ENCODE results near the gene EFNB2. TPM values are rescaled to one million over a fixed set of nuclear protein-coding genes. Genes with fewer than 3 reads are reported as not detected.

The EFNB2 gene
- total RNA-seq, 2 experiments from 2014 or later = 0.05 to 0.14 TPM

- intact Hi-C loops (cut with DNase I, micrococcal nuclease) = no loop called here
- ChIA-PET POLR2A (no interaction called here), CTCF (no interaction called here)
- Mint-ChIP-seq H3K4me3 (no peak overlapping the region), H3K27ac (no peak overlapping the region), H3K36me3 (ENCODE audit: low read depth) (no peaks in the 10 kb centered on the region), H3K9me3 (ENCODE audit: low read depth) (no peaks in the 10 kb centered on the region), H3K27me3 (peaks cover 5% of the 10 kb centered on the region), H3K4me1 (no peaks in the 10 kb centered on the region)
- ATAC-seq = no peak
- DNase-seq = no peak
Measured at GRCh38 chr13:106472621-106473020, 62.8 kb downstream of the EFNB2 start.

GRCh38 chr13:106471957-106472543 is 63.4 kb downstream of the EFNB2 start:
- H3K27ac Mint-ChIP-seq = no peak overlapping the region
- H3K4me3 Mint-ChIP-seq = no peak overlapping the region
- peaks cover 3% of the 10 kb centered on the region for H3K27me3 Mint-ChIP-seq
- H3K36me3 Mint-ChIP-seq (ENCODE audit: low read depth) = no peaks in the 10 kb centered on the region
- intact Hi-C loops (cut with DNase I, micrococcal nuclease) = no loop called here
- POLR2A ChIA-PET = no interaction called here
- H3K4me1 Mint-ChIP-seq = no peaks in the 10 kb centered on the region
- ATAC-seq (no peak), DNase-seq (no peak)
- CTCF ChIA-PET = no interaction called here
- H3K9me3 Mint-ChIP-seq (ENCODE audit: low read depth) = no peaks in the 10 kb centered on the region

GRCh38 chr13:106470576-106470975 is 64.9 kb downstream of the EFNB2 start:
- H3K9me3 Mint-ChIP-seq (ENCODE audit: low read depth) = no peaks in the 10 kb centered on the region
- H3K36me3 Mint-ChIP-seq (ENCODE audit: low read depth) = no peaks in the 10 kb centered on the region
- ChIA-PET POLR2A (no interaction called here), CTCF (no interaction called here)
- no peak overlapping the region for H3K27ac Mint-ChIP-seq
- no peak for DNase-seq
- H3K4me1 Mint-ChIP-seq = no peaks in the 10 kb centered on the region
- H3K4me3 Mint-ChIP-seq = no peak overlapping the region
- no peaks in the 10 kb centered on the region for H3K27me3 Mint-ChIP-seq
- ATAC-seq = no peak
- intact Hi-C loops (cut with DNase I, micrococcal nuclease) = no loop called here

GRCh38 chr13:106468744-106469590 is 66.5 kb downstream of the EFNB2 start:
- intact Hi-C loops (cut with DNase I, micrococcal nuclease) = no loop called here
- ChIA-PET POLR2A (interaction anchor here (0.6 kb wide), 1 partner anchor 82 kb away, joined by 3 read pairs; no protein-coding TSS in a partner anchor), CTCF (no interaction called here)
- Mint-ChIP-seq H3K27ac (no peak overlapping the region), H3K4me1 (no peaks in the 10 kb centered on the region), H3K27me3 (peaks cover 2% of the 10 kb centered on the region), H3K9me3 (ENCODE audit: low read depth) (no peaks in the 10 kb centered on the region), H3K36me3 (ENCODE audit: low read depth) (no peaks in the 10 kb centered on the region), H3K4me3 (no peak overlapping the region)
- ATAC-seq = no peak
- DNase-seq = no peak

- CTCF ChIA-PET = no interaction called here
- intact Hi-C loops (cut with DNase I, micrococcal nuclease) = no loop called here
- no peak overlapping the region for H3K4me3 Mint-ChIP-seq
- no peaks in the 10 kb centered on the region for H3K9me3 Mint-ChIP-seq (ENCODE audit: low read depth)
- DNase-seq (no peak), ATAC-seq (no peak)
- no peaks in the 10 kb centered on the region for H3K36me3 Mint-ChIP-seq (ENCODE audit: low read depth)
- peaks cover 2% of the 10 kb centered on the region for H3K27me3 Mint-ChIP-seq
- H3K4me1 Mint-ChIP-seq = no peaks in the 10 kb centered on the region
- POLR2A ChIA-PET = no interaction called here
- no peak overlapping the region for H3K27ac Mint-ChIP-seq
Measured at GRCh38 chr13:106468207-106468606, 67.3 kb downstream of the EFNB2 start.

GRCh38 chr13:106467427-106468122 is 67.9 kb downstream of the EFNB2 start:
- no peaks in the 10 kb centered on the region for H3K9me3 Mint-ChIP-seq (ENCODE audit: low read depth)
- no peaks in the 10 kb centered on the region for H3K4me1 Mint-ChIP-seq
- CTCF ChIA-PET = interaction anchor here (0.7 kb wide), 1 partner anchor 369 kb away, joined by 3 read pairs; no protein-coding TSS in a partner anchor
- no peak overlapping the region for H3K27ac Mint-ChIP-seq
- intact Hi-C loops (cut with DNase I, micrococcal nuclease) = no loop called here
- H3K36me3 Mint-ChIP-seq (ENCODE audit: low read depth) = no peaks in the 10 kb centered on the region
- ATAC-seq (no peak), DNase-seq (no peak)
- POLR2A ChIA-PET = no interaction called here
- no peak overlapping the region for H3K4me3 Mint-ChIP-seq
- peaks cover 2% of the 10 kb centered on the region for H3K27me3 Mint-ChIP-seq

GRCh38 chr13:106466691-106467426 is 68.6 kb downstream of the EFNB2 start:
- DNase-seq (no peak), ATAC-seq (no peak)
- POLR2A ChIA-PET = no interaction called here
- intact Hi-C loops (cut with DNase I, micrococcal nuclease) = no loop called here
- Mint-ChIP-seq H3K27me3 (peaks cover 2% of the 10 kb centered on the region), H3K27ac (no peak overlapping the region), H3K9me3 (ENCODE audit: low read depth) (no peaks in the 10 kb centered on the region), H3K36me3 (ENCODE audit: low read depth) (no peaks in the 10 kb centered on the region), H3K4me1 (no peaks in the 10 kb centered on the region), H3K4me3 (no peak overlapping the region)
- CTCF ChIA-PET = interaction anchor here (0.7 kb wide), 1 partner anchor 369 kb away, joined by 3 read pairs; no protein-coding TSS in a partner anchor

- intact Hi-C loops (cut with DNase I, micrococcal nuclease) = no loop called here
- Mint-ChIP-seq H3K9me3 (ENCODE audit: low read depth) (no peaks in the 10 kb centered on the region), H3K27ac (no peak overlapping the region), H3K36me3 (ENCODE audit: low read depth) (no peaks in the 10 kb centered on the region), H3K27me3 (peaks cover 5% of the 10 kb centered on the region), H3K4me1 (no peaks in the 10 kb centered on the region), H3K4me3 (no peak overlapping the region)
- no peak for ATAC-seq
- POLR2A ChIA-PET = no interaction called here
- no peak for DNase-seq
- CTCF ChIA-PET = no interaction called here
Measured at GRCh38 chr13:106464076-106464475, 71.4 kb downstream of the EFNB2 start.

GRCh38 chr13:106462710-106463109 is 72.8 kb downstream of the EFNB2 start:
- no peaks in the 10 kb centered on the region for H3K9me3 Mint-ChIP-seq (ENCODE audit: low read depth)
- DNase-seq = no peak
- ChIA-PET CTCF (interaction anchor here (0.6 to 0.7 kb wide), 2 partner anchors 275 to 888 kb away, joined by 3 read pairs; no protein-coding TSS in a partner anchor), POLR2A (no interaction called here)
- H3K4me3 Mint-ChIP-seq = no peak overlapping the region
- no peak overlapping the region for H3K27ac Mint-ChIP-seq
- no peak for ATAC-seq
- H3K4me1 Mint-ChIP-seq = no peaks in the 10 kb centered on the region
- no peaks in the 10 kb centered on the region for H3K36me3 Mint-ChIP-seq (ENCODE audit: low read depth)
- intact Hi-C loops (cut with DNase I, micrococcal nuclease) = no loop called here
- H3K27me3 Mint-ChIP-seq = peaks cover 10% of the 10 kb centered on the region

GRCh38 chr13:106455777-106456176 is 79.7 kb downstream of the EFNB2 start:
- ChIA-PET POLR2A (no interaction called here), CTCF (interaction anchor here (0.6 to 1.2 kb wide), 2 partner anchors 82 to 1436 kb away, joined by 3 read pairs; no protein-coding TSS in a partner anchor)
- H3K36me3 Mint-ChIP-seq (ENCODE audit: low read depth) = no peaks in the 10 kb centered on the region
- H3K27ac Mint-ChIP-seq = no peak overlapping the region
- DNase-seq = no peak
- peaks cover 21% of the 10 kb centered on the region for H3K27me3 Mint-ChIP-seq
- no peak for ATAC-seq
- H3K4me1 Mint-ChIP-seq = no peaks in the 10 kb centered on the region
- H3K4me3 Mint-ChIP-seq = no peak overlapping the region
- H3K9me3 Mint-ChIP-seq (ENCODE audit: low read depth) = no peaks in the 10 kb centered on the region
- intact Hi-C loops (cut with DNase I, micrococcal nuclease) = no loop called here

- H3K27ac Mint-ChIP-seq = no peak overlapping the region
- ChIA-PET POLR2A (no interaction called here), CTCF (interaction anchor here (0.6 kb wide), 1 partner anchor 1435 kb away, joined by 3 read pairs; no protein-coding TSS in a partner anchor)
- no peaks in the 10 kb centered on the region for H3K4me1 Mint-ChIP-seq
- DNase-seq (no peak), ATAC-seq (no peak)
- intact Hi-C loops (cut with DNase I, micrococcal nuclease) = no loop called here
- peaks cover 19% of the 10 kb centered on the region for H3K27me3 Mint-ChIP-seq
- H3K36me3 Mint-ChIP-seq (ENCODE audit: low read depth) = no peaks in the 10 kb centered on the region
- H3K4me3 Mint-ChIP-seq = no peak overlapping the region
- H3K9me3 Mint-ChIP-seq (ENCODE audit: low read depth) = no peaks in the 10 kb centered on the region
Measured at GRCh38 chr13:106455190-106455589, 80.3 kb downstream of the EFNB2 start.

Data from activated CD4-positive, alpha-beta T cell treated with anti-CD3 and anti-CD28 coated beads for 36 hours (primary cell).